ENCODE data around the gene SPO11.

DNA sequence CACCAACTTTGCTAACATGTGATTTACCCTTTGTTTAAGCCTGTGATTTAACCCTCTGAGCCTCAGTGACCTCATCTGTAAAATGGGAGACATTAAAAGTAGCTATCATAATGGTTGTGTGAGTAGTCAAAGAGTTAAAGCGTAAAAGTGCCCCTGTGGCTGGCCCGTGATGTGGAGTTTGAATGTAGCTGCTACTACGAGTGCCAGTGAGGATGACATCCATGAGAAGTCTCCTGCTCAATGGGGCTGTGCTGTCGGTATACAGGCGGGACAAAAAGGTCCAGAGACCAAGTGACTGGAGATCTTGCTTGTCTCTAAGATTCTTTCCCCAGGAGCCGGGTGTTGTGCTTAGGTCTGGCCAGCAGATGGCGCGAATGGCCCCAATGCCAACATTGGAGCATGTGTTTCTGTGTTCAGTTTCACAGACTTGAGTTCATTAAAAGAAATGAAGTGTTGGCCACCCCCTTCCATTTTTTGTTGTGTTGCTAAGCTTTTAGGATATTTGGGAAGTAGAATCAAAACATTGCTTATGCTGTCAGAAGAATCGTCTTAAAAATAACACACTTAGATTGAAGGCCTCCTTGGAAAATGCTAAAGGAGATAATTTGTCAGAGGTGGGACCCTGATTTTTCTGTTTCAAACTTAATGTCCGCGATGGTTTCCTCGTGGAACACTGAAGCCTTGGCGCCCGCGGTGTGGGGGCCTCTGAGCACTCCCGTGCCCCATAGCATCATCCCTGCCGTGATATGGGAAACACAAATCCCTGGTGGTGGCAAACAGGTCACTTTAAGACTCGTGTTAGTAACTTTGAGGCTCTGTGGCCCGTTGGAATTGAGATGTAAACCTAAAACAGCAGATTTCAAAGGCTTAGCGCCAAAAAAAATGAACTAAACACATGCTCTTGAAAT, 52.2 kb downstream of the SPO11 start:
- no peak for TF ChIP-seq EGR1 (IDR thresholded peaks at IDR 0.05; ENCODE audit: low read depth)
- no peak for TF ChIP-seq POLR2A (IDR thresholded peaks at IDR 0.05; ENCODE audit: borderline replicate concordance, extremely low read depth, insufficient read depth, insufficient read length)
- TF ChIP-seq, protein P1, sequence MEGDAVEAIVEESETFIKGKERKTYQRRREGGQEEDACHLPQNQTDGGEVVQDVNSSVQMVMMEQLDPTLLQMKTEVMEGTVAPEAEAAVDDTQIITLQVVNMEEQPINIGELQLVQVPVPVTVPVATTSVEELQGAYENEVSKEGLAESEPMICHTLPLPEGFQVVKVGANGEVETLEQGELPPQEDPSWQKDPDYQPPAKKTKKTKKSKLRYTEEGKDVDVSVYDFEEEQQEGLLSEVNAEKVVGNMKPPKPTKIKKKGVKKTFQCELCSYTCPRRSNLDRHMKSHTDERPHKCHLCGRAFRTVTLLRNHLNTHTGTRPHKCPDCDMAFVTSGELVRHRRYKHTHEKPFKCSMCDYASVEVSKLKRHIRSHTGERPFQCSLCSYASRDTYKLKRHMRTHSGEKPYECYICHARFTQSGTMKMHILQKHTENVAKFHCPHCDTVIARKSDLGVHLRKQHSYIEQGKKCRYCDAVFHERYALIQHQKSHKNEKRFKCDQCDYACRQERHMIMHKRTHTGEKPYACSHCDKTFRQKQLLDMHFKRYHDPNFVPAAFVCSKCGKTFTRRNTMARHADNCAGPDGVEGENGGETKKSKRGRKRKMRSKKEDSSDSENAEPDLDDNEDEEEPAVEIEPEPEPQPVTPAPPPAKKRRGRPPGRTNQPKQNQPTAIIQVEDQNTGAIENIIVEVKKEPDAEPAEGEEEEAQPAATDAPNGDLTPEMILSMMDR (IDR thresholded peaks at IDR 0.05 in 2 of 3, conservative IDR thresholded peaks at IDR 0.05 in 1 of 3; ENCODE audit: borderline replicate concordance in 1 of 3, insufficient read depth in 1 of 3, low read depth in 2 of 3, low read length in 2 of 3) = peak; percentile 86 to 95 (median 94)
- TF ChIP-seq ZNF274 (IDR thresholded peaks at IDR 0.05; ENCODE audit: low read depth, low read length) = no peak
- no peak for TF ChIP-seq YY1 (IDR thresholded peaks at IDR 0.05; ENCODE audit: extremely low read depth, insufficient replicate concordance, low read depth, low read length)
- TF ChIP-seq POLR2AphosphoS5 (IDR thresholded peaks at IDR 0.05; ENCODE audit: low read depth, low read length) = no peak
- no peak for TF ChIP-seq EZH2 (IDR thresholded peaks at IDR 0.05)
- TF ChIP-seq RAD21 (IDR thresholded peaks at IDR 0.05; ENCODE audit: low read depth) = peak; percentile 84
